PC-3 (cell line): Measurements from ENCODE around the gene CHD2. TPM values are rescaled to one million over a fixed set of nuclear protein-coding genes. Genes with fewer than 3 reads are reported as not detected.

Source experiments
- ATAC-seq: fragments of 200-7000 bp; cut with Tn5 transposase; 2 replicates; pipeline ENCODE4 v1.9.1; 2020; ENCODE audit warnings: mild to moderate bottlenecking, moderate library complexity
- BruUV-seq: library from RNA; stranded (reverse); fragments of 400-500 nt; replicated peaks from 2 replicates; lab custom pipeline; 2021; lab: Mats Ljungman, UMichigan
- CTCF ChIA-PET: fragments of 300-600 bp; sonication (Branson Sonifier 250); formaldehyde crosslinking; loops from one replicate; lab custom pipeline; 2022; ENCODE audit warnings: antibody characterized with exemption; lab: Charles Lee
- POLR2A ChIA-PET: fragments of 300-600 bp; sonication (Branson Sonifier 250); formaldehyde crosslinking; loops from one replicate; lab custom pipeline; 2022; ENCODE audit warnings: antibody characterized with exemption; ENCODE audit not compliant: unreplicated experiment; lab: Charles Lee
- DNase-seq: peaks from one replicate; pipeline ENCODE4 v3.0.0-alpha.2; 2015
- H2AFZ ChIP-seq: fragments of 300-600 bp; sonication (generic); 2 replicates; pipeline ENCODE4 v1.6.0; 2016; ENCODE audit warnings: antibody characterized with exemption, low read length
- H3F3A ChIP-seq: fragments of 300-600 bp; sonication (generic); one replicate; pipeline ENCODE4 v1.6.0; 2017; ENCODE audit warnings: antibody characterized with exemption, low read length, control low read depth, mild to moderate bottlenecking; ENCODE audit not compliant: unreplicated experiment
- H3K27ac ChIP-seq: fragments of 300-600 bp; sonication (generic); 2 replicates; pipeline ENCODE4 v1.5.1; 2016; ENCODE audit warnings: mild to moderate bottlenecking, low read length
- H3K27me3 ChIP-seq: fragments of 300-600 bp; sonication (generic); 2 replicates; pipeline ENCODE4 v1.6.1; 2016; ENCODE audit warnings: low read length, mixed read lengths
- H3K36me3 ChIP-seq: fragments of 300-600 bp; sonication (generic); 2 replicates; pipeline ENCODE4 v1.6.1; 2016; ENCODE audit warnings: low read depth, mixed run types, low read length, mixed read lengths
- H3K4me1 ChIP-seq: fragments of 300-600 bp; sonication (generic); 2 replicates; pipeline ENCODE4 v1.5.1; 2016; ENCODE audit warnings: low read length; ENCODE audit not compliant: insufficient read depth
- H3K4me2 ChIP-seq: fragments of 300-600 bp; sonication (generic); 2 replicates; pipeline ENCODE4 v1.6.0; 2016; ENCODE audit warnings: low read length
- H3K4me3 ChIP-seq: fragments of 300-600 bp; sonication (generic); 2 replicates; pipeline ENCODE4 v1.5.1; 2016; ENCODE audit warnings: mild to moderate bottlenecking, low read length, mixed read lengths
- H3K79me2 ChIP-seq: fragments of 300-600 bp; sonication (generic); 2 replicates; pipeline ENCODE4 v1.6.1; 2017; ENCODE audit warnings: low read length, mixed read lengths
- H3K9ac ChIP-seq: fragments of 300-600 bp; sonication (generic); 2 replicates; pipeline ENCODE4 v1.6.0; 2016; ENCODE audit warnings: mild to moderate bottlenecking, low read length
- H3K9me2 ChIP-seq: fragments of 300-600 bp; sonication (generic); replicated peaks from 2 replicates; pipeline ENCODE4 v1.6.1; 2016; ENCODE audit warnings: mixed run types, low read length, mixed read lengths
- H3K9me3 ChIP-seq: fragments of 300-600 bp; sonication (generic); 2 replicates; pipeline ENCODE4 v1.6.1; 2016; ENCODE audit warnings: low read length, mixed read lengths
- H4K20me1 ChIP-seq: fragments of 300-600 bp; sonication (generic); 2 replicates; pipeline ENCODE4 v1.6.1; 2016; ENCODE audit warnings: low read length, mixed read lengths
- EZH2 ChIP-seq: fragments of 300-600 bp; sonication (generic); IDR thresholded peaks from one replicate; pipeline ENCODE4 v1.6.1; 2017; ENCODE audit warnings: antibody characterized with exemption, mild to moderate bottlenecking, low read length; ENCODE audit not compliant: unreplicated experiment
- EZH2phosphoT487 ChIP-seq: fragments of 300-600 bp; sonication (generic); IDR thresholded peaks from 2 replicates; pipeline ENCODE4 v1.6.1; 2018; ENCODE audit warnings: mild to moderate bottlenecking, antibody characterized with exemption, low read length, borderline replicate concordance
- intact Hi-C: fragments of 100-400 bp; cut with micrococcal nuclease; formaldehyde crosslinking; loops from 2 replicates; pipeline ENCODE4 v1.9.0; 2023
- total RNA-seq: library from RNA; depleted of rRNA; stranded (reverse); fragments of >200 nt; gene quantifications from 2 replicates; pipeline ENCODE4 v1.2.3, GENCODE V29; 2014
- TF ChIP-seq, protein P1 (sequence below): fragments of 300-600 bp; sonication (generic); conservative IDR thresholded peaks from 2 replicates; pipeline ENCODE4 v1.5.1; 2017; ENCODE audit warnings: antibody characterized with exemption, low read depth, mild to moderate bottlenecking, low read length

Gene CHD2
- total RNA-seq, 1 experiment from 2014 or later = 42.7 TPM

DNA sequence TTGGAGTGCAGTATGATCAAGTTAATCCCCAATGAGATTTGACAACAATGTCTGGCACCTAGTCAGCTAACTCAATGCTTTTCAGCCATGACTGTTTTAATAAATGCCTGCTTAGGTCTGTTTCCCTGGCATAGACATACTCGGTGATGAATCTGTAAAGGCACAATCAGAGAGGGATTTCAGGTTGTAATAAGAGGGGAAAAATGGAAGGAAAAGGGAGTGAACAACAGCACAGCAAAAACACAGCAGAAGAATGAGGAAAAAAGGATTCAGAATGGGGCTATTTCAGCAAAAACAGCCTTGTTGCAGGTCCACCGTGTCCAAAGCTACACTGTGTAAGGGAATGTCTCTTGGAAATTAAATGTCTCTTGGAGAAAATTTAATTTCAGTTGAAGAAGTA is 19.3 kb upstream of the CHD2 start:
- H3K9me3 ChIP-seq = no peaks in the 10 kb centered on the region
- peak overlapping the region; percentile 56 for H2AFZ ChIP-seq
- ChIA-PET POLR2A (no interaction called here), CTCF (no interaction called here)
- no peak overlapping the region for H3K4me3 ChIP-seq
- peaks cover 17% of the 10 kb centered on the region for H3K36me3 ChIP-seq
- H3K4me2 ChIP-seq = no peak overlapping the region
- H3K79me2 ChIP-seq = peaks cover 29% of the 10 kb centered on the region
- DNase-seq (no peak), ATAC-seq (no peak)
- H3K27ac ChIP-seq = no peak overlapping the region
- peaks cover 26% of the 10 kb centered on the region for H4K20me1 ChIP-seq
- no peaks in the 10 kb centered on the region for H3K9me2 ChIP-seq
- TF ChIP-seq, protein P1, sequence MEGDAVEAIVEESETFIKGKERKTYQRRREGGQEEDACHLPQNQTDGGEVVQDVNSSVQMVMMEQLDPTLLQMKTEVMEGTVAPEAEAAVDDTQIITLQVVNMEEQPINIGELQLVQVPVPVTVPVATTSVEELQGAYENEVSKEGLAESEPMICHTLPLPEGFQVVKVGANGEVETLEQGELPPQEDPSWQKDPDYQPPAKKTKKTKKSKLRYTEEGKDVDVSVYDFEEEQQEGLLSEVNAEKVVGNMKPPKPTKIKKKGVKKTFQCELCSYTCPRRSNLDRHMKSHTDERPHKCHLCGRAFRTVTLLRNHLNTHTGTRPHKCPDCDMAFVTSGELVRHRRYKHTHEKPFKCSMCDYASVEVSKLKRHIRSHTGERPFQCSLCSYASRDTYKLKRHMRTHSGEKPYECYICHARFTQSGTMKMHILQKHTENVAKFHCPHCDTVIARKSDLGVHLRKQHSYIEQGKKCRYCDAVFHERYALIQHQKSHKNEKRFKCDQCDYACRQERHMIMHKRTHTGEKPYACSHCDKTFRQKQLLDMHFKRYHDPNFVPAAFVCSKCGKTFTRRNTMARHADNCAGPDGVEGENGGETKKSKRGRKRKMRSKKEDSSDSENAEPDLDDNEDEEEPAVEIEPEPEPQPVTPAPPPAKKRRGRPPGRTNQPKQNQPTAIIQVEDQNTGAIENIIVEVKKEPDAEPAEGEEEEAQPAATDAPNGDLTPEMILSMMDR = no peak
- TF ChIP-seq EZH2phosphoT487 = no peak
- no peak for TF ChIP-seq EZH2
- H3K4me1 ChIP-seq = peaks cover 11% of the 10 kb centered on the region
- no peaks in the 10 kb centered on the region for H3K27me3 ChIP-seq
- H3F3A ChIP-seq = no peaks in the 10 kb centered on the region
- H3K9ac ChIP-seq = no peak overlapping the region
- intact Hi-C loops = loop anchor here (5.0 kb wide), 1 partner anchor 48 kb away; no protein-coding TSS in a partner anchor
- BruUV-seq = no TSS peak

DNA sequence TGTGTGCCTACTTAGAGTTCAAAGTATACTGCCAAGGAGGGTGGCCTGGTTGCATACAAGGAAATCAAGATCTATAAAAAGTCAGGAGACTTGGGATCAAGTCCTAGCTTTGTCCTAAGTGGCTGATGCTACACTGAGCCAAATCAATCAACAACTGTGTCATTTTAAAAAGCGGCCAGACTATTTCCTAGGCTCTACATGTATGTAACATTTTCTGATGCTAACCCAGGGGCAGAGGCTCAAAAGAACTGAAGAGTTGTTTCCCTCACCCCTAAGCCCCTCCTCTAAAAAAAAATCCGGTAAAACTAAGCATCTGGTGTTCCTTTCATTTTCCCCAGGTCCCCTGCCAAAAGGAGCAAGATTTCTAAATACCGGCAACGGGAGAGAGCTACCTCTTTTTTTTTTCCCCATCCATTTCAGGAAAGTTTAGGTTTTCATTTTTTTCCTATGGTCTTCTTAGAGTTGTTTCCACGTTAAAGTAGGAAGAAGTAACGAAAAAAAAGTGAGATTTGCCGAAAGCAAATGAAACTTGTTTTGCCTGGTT is 18.8 kb upstream of the CHD2 start:
- peak overlapping the region; percentile 94 for H3K4me2 ChIP-seq
- no peak for TF ChIP-seq EZH2
- no peak for TF ChIP-seq EZH2phosphoT487
- TF ChIP-seq, protein P1 = no peak
- ChIA-PET POLR2A (interaction anchor here (1.6 kb wide), 1 partner anchor 61 kb away, joined by 29 read pairs; no protein-coding TSS in a partner anchor), CTCF (no interaction called here)
- H3K27me3 ChIP-seq = no peaks in the 10 kb centered on the region
- H3K9ac ChIP-seq = peak overlapping the region; percentile 76
- H3K79me2 ChIP-seq = peaks cover 34% of the 10 kb centered on the region
- DNase-seq (no peak), ATAC-seq (no peak)
- H2AFZ ChIP-seq = no peak overlapping the region
- H3F3A ChIP-seq = no peaks in the 10 kb centered on the region
- peaks cover 22% of the 10 kb centered on the region for H3K36me3 ChIP-seq
- H3K9me3 ChIP-seq = no peaks in the 10 kb centered on the region
- peaks cover 16% of the 10 kb centered on the region for H3K4me1 ChIP-seq
- peaks cover 30% of the 10 kb centered on the region for H4K20me1 ChIP-seq
- no peaks in the 10 kb centered on the region for H3K9me2 ChIP-seq
- H3K27ac ChIP-seq = peak overlapping the region; percentile 61; the same call in 1 of the 2 replicates
- H3K4me3 ChIP-seq = no peak overlapping the region
- no TSS peak for BruUV-seq
- intact Hi-C loops = loop anchor here (5.0 kb wide), 1 partner anchor 49 kb away; no protein-coding TSS in a partner anchor
